Subcutaneous adipose tissue (tissue), 4 donors: ENCODE results near the gene PTPRN2. TPM values are rescaled to one million over a fixed set of nuclear protein-coding genes. Genes with fewer than 3 reads are reported as not detected.

ENCODE experiments used
- CTCF ChIP-seq: fragments of 450-650 bp; IDR thresholded peaks from one replicate; pipeline ENCODE4 v1.5.1; 2016; ENCODE audit warnings: low read depth, mild to moderate bottlenecking, control low read depth, antibody characterized with exemption, moderate library complexity
- total RNA-seq, 4 donors: library from RNA; depleted of rRNA; stranded (reverse); fragments of >200 nt; gene quantifications; one replicate each; pipeline ENCODE4 v1.1.0, GENCODE V29; 2016

PTPRN2 gene
- total RNA-seq, 4 donors from 2014 or later = 2.0 to 4.6 (median 3.7) TPM

GRCh38 chr7:158421361-158421760, 166.3 kb downstream of the PTPRN2 start:
- no peak for TF ChIP-seq CTCF

DNA sequence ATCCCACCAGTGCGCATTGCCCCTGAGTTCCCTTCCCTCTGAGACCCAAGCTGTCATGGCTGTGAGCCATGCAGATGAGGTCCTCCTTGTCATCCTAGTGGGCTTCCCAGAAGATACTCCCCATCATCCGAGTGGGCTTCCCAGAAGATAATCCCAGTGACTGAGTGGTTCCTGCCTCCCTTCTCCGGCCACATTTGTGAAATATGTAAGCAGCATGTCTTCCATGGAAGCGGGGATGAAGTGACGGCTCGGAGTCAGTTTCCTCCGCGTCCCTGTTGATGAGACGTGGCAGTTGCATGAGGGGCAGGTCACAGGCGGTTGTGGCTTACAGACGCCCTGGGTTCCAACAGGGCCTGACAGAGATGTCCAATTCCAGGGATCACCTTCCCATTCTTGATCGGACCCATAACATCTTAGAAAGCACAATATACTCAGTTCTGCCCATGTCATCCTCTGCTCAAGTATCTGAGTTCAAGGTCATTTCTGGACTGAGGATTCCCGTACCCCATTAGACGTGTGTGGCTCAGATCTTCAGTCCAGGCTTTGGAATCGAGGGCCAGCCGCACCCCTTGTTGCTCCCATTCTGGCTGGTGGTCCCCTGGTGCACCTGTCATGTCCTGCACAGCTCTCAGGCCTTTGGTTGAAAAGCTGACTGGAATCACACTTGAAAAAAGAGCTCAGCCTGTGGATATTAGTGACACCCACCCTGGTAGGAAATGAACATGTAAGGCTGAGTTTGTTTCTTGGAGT, 166.9 kb downstream of the PTPRN2 start:
- TF ChIP-seq CTCF = no peak

GRCh38 chr7:158419238-158419785, 168.3 kb downstream of the PTPRN2 start:
- TF ChIP-seq CTCF = no peak

DNA sequence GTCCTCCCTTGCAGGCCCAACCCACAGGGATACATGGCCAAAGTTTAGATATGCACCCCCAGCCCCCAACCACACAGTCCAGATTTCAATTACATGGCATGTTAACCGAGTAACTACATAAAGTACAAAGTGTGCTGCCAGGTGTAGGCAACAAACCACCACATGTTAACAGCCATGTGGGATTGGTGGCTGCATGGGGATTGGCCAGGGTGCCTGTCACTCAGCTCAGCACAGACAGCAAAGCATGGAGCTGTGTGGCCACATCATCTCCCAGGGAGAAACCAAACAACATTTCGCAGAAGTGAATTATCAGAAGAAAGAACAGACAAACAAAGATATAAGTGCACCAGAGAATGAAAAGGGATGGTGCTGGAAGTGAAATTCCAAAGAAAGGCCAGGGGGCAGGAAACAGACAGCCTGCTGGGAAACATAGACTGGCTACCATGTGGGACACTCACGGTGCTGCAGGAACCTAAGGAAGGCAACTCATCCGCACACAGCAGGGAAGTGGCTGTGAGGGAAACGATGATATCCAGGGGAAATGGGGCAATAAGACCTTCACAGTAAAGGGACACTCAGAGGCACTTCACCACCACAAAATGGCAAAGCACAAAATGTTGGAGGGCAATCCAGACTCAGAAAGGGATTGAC, 171.2 kb downstream of the PTPRN2 start:
- no peak for TF ChIP-seq CTCF

GRCh38 chr7:158415316-158415715, 172.3 kb downstream of the PTPRN2 start:
- TF ChIP-seq CTCF = no peak

DNA sequence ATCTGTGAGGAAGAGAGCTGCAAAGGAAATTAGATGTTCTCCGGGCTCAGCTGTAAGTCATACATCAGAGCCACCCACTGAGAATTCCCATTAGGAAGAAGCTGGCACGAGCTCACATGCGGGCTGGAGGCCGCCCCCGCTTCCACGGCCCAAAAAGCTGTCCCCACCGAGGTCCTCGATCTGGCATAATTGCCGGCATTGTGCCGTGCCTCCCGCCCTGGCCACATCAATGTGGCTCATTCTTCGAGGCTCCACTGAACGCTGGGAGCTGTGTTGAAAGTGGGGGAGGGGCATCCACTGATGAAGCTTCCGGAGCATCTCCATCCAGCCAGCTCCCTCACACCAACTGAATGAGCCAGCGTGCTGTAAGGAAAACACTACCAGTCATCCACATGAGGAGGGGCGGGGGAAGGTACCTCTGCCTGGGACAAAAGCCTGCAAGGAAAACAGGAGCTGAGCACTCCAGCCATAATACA, 173.1 kb downstream of the PTPRN2 start:
- TF ChIP-seq CTCF = no peak

DNA sequence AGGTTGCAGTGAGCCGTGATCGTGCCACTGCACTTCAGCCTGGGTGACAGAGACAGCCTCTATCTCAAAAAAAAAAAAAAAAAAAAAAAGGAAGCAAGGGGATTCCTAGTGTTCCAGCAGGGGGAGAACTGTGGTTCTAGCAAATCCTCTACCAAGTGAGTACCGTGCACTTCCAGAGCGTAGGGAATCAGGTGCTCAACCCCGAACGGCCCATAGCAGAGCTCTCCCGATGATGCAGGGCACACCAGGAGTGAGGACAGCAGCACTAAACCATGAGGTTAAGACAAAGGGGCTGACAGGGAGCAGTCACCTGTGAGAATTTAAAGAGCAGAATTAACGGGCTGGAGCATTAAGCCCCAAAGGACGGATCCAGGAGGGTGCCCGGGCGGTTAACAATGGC, 173.6 kb downstream of the PTPRN2 start:
- no peak for TF ChIP-seq CTCF
